ENCODE data around the gene ATP6V1G3.

Gene ATP6V1G3

DNA sequence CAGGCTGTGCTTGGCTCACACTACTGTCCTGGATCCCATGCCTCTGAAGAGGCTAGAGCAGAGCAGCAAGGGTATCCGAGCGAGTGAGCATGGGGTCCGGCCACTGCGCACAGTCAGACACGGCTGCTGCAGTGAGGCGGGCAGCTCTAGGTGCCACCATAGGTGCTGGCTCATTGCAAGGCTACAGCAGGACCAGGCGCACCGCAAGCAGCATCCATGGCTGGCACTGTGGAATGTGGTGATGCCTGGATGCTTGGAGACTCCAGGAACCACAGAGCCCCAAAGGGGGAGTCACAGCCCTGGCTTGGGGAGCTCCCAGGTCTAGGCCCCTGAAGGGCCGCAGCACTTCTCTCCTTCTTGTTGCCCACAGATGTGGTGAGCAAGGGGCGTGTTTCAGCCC lies 47.2 kb downstream of the ATP6V1G3 start:
- TF ChIP-seq EZH2phosphoT487 (IDR thresholded peaks at IDR 0.05; ENCODE audit: low read length) (no peak), EZH2 (optimal IDR thresholded peaks at IDR 0.05; ENCODE audit: low read depth, low read length) (no peak), CTCF (IDR thresholded peaks at IDR 0.05; ENCODE audit: low read length) (no peak)
- Histone ChIP-seq H3K27me3 (replicated peaks; ENCODE audit: insufficient read depth, low read length) (no peaks in the 10 kb centered on the region), H4K20me1 (ENCODE audit: insufficient read depth, low read length) (no peaks in the 10 kb centered on the region), H3K9me3 (replicated peaks; ENCODE audit: insufficient read depth, low read length) (no peaks in the 10 kb centered on the region), H3K27ac (ENCODE audit: low read length) (no peak overlapping the region), H3K79me2 (ENCODE audit: low read length) (no peaks in the 10 kb centered on the region), H3K4me2 (ENCODE audit: low read depth, low read length) (no peak overlapping the region), H3F3A (ENCODE audit: insufficient read depth, low read length) (no peaks in the 10 kb centered on the region), H3K9ac (ENCODE audit: low read length) (no peak overlapping the region), H3K36me3 (replicated peaks; ENCODE audit: insufficient read depth, low read length) (no peaks in the 10 kb centered on the region), H2AFZ (ENCODE audit: low read length) (no peak overlapping the region), H3K9me2 (replicated peaks; ENCODE audit: insufficient read depth, low read length) (no peaks in the 10 kb centered on the region), H3K4me1 (ENCODE audit: low read length) (no peaks in the 10 kb centered on the region), H3K4me3 (ENCODE audit: low read length) (no peak overlapping the region)
- no peak for DNase-seq

DNA sequence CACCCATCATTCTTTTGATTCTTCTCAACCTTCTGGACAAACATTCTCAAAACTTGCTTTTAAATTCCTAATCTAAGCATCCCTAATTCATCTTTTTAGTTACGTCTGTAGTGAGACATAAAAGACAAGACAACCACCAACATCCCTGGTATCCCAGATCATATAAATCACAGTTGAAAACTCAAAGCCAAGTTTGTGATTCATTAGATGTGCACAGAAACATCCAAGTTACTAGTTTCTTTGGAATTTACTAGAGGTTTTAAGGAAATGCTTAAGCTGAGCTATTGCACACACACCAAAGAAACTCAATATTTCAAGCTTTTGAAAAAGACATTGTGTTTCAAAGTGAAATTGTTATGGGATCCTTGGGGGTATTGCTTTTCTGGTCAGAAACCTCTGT lies 47.6 kb downstream of the ATP6V1G3 start:
- Histone ChIP-seq H3K4me1 (ENCODE audit: low read length) (no peaks in the 10 kb centered on the region), H3K4me2 (ENCODE audit: low read depth, low read length) (no peak overlapping the region), H3K79me2 (ENCODE audit: low read length) (no peaks in the 10 kb centered on the region), H3K36me3 (replicated peaks; ENCODE audit: insufficient read depth, low read length) (no peaks in the 10 kb centered on the region), H2AFZ (ENCODE audit: low read length) (no peak overlapping the region), H3K27me3 (replicated peaks; ENCODE audit: insufficient read depth, low read length) (no peaks in the 10 kb centered on the region), H3K27ac (ENCODE audit: low read length) (no peak overlapping the region), H3K4me3 (ENCODE audit: low read length) (no peak overlapping the region), H3K9ac (ENCODE audit: low read length) (no peak overlapping the region), H3K9me2 (replicated peaks; ENCODE audit: insufficient read depth, low read length) (no peaks in the 10 kb centered on the region), H3F3A (ENCODE audit: insufficient read depth, low read length) (no peaks in the 10 kb centered on the region), H3K9me3 (replicated peaks; ENCODE audit: insufficient read depth, low read length) (no peaks in the 10 kb centered on the region), H4K20me1 (ENCODE audit: insufficient read depth, low read length) (no peaks in the 10 kb centered on the region)
- TF ChIP-seq EZH2 (optimal IDR thresholded peaks at IDR 0.05; ENCODE audit: low read depth, low read length) (no peak), EZH2phosphoT487 (IDR thresholded peaks at IDR 0.05; ENCODE audit: low read length) (no peak), CTCF (IDR thresholded peaks at IDR 0.05; ENCODE audit: low read length) (no peak)
- DNase-seq, result no peak

- H3K4me2 ChIP-seq (ENCODE audit: low read depth, low read length), result no peak overlapping the region
- no peak overlapping the region for H3K9ac ChIP-seq (ENCODE audit: low read length)
- no peaks in the 10 kb centered on the region for H3F3A ChIP-seq (ENCODE audit: insufficient read depth, low read length)
- H2AFZ ChIP-seq (ENCODE audit: low read length), result no peak overlapping the region
- H3K9me2 ChIP-seq (replicated peaks; ENCODE audit: insufficient read depth, low read length), result no peaks in the 10 kb centered on the region
- H3K79me2 ChIP-seq (ENCODE audit: low read length), result no peaks in the 10 kb centered on the region
- TF ChIP-seq EZH2phosphoT487 (IDR thresholded peaks at IDR 0.05; ENCODE audit: low read length) (no peak), CTCF (IDR thresholded peaks at IDR 0.05; ENCODE audit: low read length) (no peak), EZH2 (optimal IDR thresholded peaks at IDR 0.05; ENCODE audit: low read depth, low read length) (no peak)
- H3K27me3 ChIP-seq (replicated peaks; ENCODE audit: insufficient read depth, low read length), result no peaks in the 10 kb centered on the region
- H3K4me1 ChIP-seq (ENCODE audit: low read length), result no peaks in the 10 kb centered on the region
- no peak for DNase-seq
- H3K9me3 ChIP-seq (replicated peaks; ENCODE audit: insufficient read depth, low read length), result no peaks in the 10 kb centered on the region
- no peak overlapping the region for H3K27ac ChIP-seq (ENCODE audit: low read length)
- H3K4me3 ChIP-seq (ENCODE audit: low read length), result no peak overlapping the region
- H4K20me1 ChIP-seq (ENCODE audit: insufficient read depth, low read length), result no peaks in the 10 kb centered on the region
- H3K36me3 ChIP-seq (replicated peaks; ENCODE audit: insufficient read depth, low read length), result no peaks in the 10 kb centered on the region
These were observed 48.9 kb downstream of the ATP6V1G3 start for GRCh38 chr1:198491596-198491995.

All from MM.1S (cell line).